22Rv1 (cell line): ENCODE measurements around the gene HSDL1.

Experiments used
- H3K27ac ChIP-seq: fragments of 450-650 bp; 2 replicates; pipeline ENCODE4 v1.5.1; 2017
- ZFX ChIP-seq: fragments of 450-650 bp; IDR thresholded peaks from 2 replicates; pipeline ENCODE4 v1.6.1; 2017; ENCODE audit warnings: antibody characterized with exemption, borderline replicate concordance
- TF ChIP-seq, protein P1 (sequence below): fragments of 450-650 bp; IDR thresholded peaks from 2 replicates; pipeline ENCODE4 v1.5.1; 2017; ENCODE audit warnings: mild to moderate bottlenecking

HSDL1 gene

DNA sequence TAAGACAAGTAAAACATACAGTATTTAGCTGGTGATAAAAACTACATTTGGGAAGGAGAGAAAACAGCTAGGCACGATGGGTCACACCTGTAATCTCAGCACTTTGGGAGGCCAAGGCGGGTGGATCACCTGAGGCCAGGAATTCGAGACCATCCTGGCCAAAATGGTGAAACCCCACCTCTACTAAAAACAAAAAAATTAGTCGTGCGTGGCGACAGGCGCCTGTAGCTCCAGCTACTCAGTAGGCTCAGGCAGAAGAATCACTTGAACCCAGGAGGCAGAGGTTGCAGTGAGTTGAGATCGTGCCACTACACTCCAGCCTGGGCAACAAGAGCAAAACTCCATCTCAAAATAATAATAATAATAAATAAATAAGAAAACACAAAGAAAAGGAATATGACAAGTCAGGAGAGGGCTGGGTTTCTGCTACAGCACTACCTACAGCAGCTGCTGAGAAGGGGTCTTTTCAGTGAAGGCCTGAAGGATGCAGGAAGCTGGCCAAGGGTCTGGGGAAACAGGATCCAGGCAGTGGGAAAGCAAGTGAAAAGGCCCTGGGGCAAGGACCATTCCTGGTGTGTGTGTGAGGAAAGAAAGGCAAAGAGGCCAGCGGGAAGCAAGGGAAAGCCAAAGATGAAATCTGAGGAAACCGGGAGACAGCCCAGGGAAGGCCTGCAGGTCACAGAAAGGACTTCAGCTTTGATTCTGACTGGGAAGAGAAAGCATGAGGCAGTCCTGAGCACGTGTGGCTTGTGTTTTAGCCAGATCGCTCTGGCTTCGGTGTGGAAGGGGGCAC, 38.8 kb downstream of the HSDL1 start:
- TF ChIP-seq, protein P1, sequence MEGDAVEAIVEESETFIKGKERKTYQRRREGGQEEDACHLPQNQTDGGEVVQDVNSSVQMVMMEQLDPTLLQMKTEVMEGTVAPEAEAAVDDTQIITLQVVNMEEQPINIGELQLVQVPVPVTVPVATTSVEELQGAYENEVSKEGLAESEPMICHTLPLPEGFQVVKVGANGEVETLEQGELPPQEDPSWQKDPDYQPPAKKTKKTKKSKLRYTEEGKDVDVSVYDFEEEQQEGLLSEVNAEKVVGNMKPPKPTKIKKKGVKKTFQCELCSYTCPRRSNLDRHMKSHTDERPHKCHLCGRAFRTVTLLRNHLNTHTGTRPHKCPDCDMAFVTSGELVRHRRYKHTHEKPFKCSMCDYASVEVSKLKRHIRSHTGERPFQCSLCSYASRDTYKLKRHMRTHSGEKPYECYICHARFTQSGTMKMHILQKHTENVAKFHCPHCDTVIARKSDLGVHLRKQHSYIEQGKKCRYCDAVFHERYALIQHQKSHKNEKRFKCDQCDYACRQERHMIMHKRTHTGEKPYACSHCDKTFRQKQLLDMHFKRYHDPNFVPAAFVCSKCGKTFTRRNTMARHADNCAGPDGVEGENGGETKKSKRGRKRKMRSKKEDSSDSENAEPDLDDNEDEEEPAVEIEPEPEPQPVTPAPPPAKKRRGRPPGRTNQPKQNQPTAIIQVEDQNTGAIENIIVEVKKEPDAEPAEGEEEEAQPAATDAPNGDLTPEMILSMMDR = no peak
- TF ChIP-seq ZFX = no peak
- H3K27ac ChIP-seq = no peak overlapping the region

DNA sequence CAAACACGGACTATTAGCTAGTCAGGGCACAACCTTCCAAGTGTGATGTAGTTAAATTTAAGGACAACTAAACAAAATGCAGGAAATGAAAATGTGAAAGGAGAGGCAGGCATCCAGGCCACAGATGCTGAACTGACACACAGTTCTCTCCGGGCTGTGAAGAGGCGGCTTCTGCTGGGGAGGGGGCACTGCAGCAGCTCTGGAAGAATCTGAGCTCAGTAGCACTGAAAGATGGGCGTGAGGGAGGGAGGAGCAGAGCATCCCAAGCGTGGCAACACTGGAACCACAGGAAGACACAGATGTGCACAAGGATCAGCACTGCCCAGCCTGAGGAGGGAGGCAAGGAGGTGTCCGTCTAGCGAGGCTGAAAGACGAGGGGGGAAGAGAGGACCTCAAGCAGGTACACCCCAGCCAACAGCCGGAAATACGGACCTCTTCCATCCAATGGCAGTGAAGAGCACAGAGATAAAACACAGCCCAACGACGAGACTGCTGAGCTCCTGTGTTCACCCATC, 39.6 kb downstream of the HSDL1 start:
- TF ChIP-seq ZFX = no peak
- TF ChIP-seq, protein P1 = no peak
- H3K27ac ChIP-seq = no peak overlapping the region

DNA sequence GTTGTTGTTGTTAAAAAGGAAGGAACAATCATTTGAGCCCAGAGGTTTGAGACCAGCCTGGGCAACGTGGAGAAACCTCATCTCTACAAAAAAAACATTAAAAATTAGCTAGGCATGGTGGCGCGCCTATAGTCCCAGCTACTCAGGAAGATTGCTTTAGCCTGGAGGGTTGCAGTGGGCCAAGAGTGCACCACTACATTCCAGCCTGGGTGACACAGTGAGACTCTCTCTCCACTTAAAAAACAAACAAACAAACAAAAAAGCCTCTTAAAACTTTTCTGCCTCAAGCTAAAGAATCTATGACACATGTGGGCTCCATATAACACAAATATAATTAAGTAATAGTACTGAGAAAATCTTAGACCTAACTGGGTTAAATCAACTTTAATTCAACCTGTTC, 40.7 kb downstream of the HSDL1 start:
- no peak for TF ChIP-seq ZFX
- TF ChIP-seq, protein P1 = no peak
- no peak overlapping the region for H3K27ac ChIP-seq

DNA sequence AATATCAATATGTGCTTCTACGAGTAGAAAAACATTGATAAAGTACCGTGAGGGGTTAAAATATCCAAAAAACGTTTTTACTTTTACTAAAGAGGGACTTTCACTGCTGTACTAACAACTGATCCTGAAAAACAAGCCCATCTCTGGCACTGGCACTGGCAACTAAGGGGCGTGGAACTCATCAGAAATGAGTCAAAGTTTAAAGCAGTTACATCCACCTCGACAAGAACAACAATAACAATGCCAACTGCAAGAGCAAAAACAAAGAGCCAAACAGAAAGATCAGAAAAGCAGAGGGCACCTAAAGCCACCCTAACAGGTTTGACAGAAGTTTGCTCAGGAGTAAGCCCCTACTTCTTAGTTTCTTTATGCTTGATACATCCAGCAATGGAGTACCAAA, 41.3 kb downstream of the HSDL1 start:
- TF ChIP-seq, protein P1 = no peak
- TF ChIP-seq ZFX = no peak
- no peak overlapping the region for H3K27ac ChIP-seq

DNA sequence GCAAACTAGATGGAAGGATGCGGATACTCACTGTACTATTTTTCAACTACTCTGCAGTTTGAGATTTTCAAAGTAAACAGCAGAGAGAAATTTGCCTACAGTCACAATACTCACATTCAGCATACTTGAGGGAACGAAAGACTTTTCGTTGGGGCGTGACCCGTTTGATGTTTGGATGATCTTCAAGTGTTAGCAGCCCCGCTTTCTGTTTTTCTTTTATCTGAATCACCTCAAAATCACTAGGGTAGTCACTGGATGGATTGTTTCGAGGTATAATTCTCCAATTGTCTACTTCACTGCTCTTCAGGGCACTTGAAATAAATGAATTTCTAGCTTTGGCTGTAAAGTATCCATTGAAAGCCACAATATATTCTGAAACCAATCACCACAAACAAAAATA, 46.0 kb downstream of the HSDL1 start:
- TF ChIP-seq, protein P1 = no peak
- TF ChIP-seq ZFX = no peak
- no peak overlapping the region for H3K27ac ChIP-seq

DNA sequence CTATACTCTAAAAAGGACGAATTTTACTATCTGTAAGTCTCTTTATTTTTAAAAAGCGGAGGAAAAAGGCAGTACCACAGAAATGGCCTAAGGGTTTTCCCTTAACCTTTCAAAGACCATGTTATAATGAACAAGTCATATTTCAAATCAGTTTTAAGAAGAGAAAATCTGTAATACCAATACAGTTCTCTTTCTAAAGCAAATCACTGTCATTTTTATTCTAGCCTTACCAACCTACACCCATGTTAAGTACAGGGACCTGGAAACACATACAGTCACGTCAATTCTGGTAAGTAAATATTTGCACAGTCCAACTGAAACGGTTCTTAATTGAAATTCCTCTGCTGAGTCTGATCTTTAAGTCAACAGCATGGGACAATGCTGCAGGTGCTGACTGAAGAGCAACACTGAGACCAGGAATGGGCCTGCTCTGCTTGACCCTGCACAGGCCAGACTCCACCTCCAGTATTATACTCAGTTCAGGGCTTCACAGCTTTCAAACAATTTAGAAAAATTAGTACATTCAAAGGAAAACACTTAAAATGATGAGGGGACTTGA, 48.5 kb downstream of the HSDL1 start:
- TF ChIP-seq, protein P1 = no peak
- TF ChIP-seq ZFX = no peak
- H3K27ac ChIP-seq = peak overlapping the region; percentile 70

DNA sequence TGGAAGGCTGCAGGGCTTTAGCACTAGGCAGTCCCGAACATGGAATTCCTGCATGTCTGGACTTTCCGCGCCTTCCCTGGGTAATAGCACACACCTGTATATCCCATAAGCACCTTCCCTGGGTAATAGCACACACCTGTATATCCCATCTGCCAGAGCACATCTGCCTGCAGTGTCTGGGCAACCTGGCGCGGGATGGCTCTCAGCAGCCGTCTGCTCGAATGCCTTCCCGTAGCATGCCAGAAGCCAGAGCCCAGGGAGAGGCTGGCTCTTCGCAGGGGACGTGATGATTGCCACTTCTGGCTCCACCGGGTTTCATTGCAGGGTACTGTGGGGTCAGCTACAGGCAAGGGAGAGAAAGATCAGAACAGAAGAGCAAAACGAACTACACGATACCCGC, 49.5 kb downstream of the HSDL1 start:
- H3K27ac ChIP-seq = no peak overlapping the region
- TF ChIP-seq, protein P1 = no peak
- TF ChIP-seq ZFX = no peak
